CD4-positive, alpha-beta T cell treated with Interleukin-17A for 4 hours (primary cell): ENCODE data around the gene TENM4.

ENCODE experiments used
- DNase-seq: peaks from one replicate; pipeline ENCODE4 v3.0.0-alpha.2; 2020; ENCODE audit warnings: mixed read lengths

TENM4 gene

DNA sequence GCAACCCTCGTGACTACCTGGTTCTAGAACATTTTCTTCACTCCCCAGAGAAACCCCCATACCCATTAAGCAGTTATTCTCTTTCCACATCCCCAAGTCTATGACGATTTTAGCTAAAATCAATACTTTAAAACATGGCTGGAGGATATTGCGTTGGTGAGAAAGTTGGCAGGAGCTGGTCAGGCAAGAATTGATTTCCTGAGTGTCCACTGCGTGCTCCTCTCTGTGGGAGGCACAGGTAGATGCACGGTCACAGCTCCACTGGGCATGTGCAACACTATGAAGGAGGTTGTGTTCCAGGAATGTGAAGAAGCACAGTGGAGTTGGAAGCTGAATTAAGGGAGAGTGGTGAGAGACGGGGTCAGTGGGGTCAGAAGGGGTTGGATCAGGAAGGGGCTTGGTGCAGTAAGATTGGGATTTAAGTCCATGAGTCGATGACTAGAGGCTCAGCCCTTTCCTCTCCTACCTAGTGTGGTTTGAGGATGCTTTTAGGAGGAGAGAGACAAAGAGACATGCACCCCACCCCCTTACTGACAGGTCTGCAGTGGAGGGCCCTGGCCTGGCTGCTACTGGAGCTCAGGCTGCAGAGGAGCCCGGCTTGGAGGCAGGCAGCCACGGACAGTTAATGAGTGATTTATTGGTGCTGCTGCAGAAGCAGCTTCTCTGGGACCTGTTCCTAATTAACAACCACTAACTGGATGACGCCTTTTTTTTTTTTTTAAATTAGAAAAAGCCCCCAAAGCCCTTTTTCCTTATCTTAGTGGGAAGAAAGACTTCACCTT lies 395.6 kb downstream of the TENM4 start:
- DNase-seq: no peak

DNA sequence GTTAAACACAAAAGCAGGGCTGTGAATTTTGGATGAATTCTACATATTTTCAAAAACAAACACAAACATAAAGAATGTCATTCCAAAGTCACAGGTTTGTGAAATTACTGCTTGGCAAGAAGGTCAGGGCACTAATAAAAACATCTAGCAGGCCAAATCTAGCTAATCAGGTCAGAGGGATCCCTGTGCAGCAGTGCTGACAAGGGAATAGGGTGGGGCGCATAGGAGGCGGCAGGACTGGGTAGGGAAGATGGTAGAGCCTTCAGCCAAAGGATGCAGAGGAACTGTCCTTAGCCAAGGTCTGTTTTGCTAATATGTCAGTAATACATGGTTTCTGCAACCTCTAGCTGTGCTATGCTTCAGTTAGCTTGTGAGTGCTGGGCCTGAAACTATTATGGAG lies 396.6 kb downstream of the TENM4 start:
- no peak for DNase-seq

DNA sequence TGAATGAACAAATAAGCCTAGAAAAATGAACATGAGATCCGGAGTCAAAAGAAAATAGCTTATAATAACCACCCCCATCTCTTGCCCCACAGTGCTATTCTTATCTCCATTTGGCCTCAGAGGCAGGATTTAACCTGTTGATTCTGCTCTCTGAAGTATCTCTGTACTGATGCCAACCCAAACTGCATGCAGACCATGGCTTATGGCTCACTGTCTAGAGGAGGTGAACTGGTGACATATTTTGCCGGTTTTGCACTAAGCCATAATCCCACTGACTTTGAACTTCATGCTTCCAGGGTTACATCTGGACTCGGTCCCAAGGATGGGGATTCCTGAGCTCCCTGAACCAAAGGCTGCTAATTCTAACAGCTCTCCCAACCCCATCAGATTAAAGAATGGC lies 397.1 kb downstream of the TENM4 start:
- DNase-seq: no peak

DNA sequence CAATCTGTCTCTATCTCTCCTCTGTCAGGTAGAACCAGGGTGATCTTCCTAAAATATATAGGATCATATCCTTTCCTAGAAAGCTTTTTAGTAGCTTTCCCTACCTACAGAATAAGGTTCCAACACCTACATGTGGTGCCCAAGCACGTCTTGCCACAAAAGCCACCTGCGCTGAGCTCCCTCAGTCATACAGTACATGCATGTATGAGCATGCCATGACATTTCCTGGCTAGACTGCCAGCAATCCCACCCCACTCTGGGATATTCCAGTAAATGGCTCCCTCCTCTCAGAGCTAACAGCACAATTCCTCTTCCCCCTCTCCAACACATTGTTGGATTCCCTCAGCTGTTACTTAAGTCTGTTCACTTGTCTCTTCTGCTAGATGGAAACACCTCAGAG lies 398.0 kb downstream of the TENM4 start:
- DNase-seq: no peak

DNA sequence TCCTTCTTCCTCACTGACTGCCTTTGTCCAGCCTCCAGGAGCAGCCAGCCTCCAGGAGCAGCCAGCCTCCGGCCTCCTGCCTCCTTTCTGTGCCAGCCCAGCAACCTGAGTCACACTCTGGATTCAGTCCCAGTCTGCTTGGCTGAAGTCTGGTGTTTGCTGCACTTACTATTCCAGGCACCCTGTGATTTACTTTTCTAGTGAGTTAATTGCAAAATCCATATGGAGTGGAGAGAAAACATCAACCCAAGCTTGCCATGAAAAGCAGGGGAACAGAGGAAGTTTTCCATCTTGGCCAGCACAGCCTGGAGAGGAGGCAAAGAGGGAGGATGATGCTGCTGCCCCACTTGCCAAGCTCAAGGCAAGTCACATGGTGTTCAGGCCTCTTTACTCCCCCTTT lies 400.5 kb downstream of the TENM4 start:
- DNase-seq: no peak

DNA sequence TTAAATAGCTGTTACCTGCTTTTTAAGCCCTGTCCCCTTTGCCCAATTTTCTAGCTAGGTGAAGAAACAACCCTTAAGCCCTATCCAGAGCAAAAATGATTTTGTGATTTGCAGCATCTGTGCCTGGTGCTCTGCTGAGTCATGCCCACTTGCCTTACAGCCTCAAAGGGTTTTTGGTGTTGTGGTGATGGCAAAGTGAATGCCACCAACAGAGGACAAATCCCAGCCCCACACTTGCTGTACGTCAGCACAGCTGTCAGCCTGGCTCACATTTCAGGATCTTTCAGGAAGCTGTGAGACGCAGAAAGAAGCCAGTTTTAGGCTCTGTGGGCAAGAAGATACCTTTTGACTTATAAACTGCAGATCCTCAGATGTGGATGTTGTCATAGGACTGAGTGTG lies 401.7 kb downstream of the TENM4 start:
- DNase-seq: no peak

DNA sequence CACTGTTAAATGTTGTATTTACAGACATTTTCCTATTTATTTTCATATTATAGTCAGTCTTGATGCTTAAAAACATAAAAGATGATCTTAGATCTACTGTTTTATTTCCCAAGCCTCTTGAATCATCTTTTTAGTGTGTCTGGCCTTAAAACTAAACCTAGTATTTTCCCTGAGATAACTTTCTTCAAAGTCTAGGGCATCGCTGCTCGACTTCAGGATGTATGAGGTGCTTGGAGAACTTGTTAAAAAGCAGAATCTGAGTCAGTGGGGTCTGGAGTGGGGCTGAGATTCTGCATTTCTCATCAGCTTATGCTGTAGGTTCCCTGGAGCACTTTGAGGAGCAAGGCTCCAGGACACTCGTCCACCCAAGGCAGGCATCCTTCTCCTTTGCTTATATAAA lies 404.9 kb downstream of the TENM4 start:
- DNase-seq: no peak

DNA sequence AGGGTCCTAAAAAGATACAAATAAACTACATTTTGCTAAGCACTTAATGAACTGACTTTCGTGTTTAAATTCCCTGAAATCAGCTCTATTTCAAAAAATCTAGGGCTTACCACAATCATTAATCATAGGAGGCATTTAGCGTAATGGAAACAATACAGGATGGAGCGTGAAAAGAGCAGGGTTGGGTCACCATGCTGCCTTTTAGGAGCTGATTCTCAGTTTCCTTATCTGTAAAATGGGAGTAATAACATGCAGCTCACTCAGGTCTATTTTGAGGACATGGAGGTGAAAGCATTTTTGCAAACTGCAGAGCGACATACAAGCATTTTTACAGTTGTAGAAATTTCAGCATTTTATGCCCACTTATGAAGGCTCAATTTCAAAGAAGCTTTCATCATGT lies 407.0 kb downstream of the TENM4 start:
- DNase-seq: no peak

DNA sequence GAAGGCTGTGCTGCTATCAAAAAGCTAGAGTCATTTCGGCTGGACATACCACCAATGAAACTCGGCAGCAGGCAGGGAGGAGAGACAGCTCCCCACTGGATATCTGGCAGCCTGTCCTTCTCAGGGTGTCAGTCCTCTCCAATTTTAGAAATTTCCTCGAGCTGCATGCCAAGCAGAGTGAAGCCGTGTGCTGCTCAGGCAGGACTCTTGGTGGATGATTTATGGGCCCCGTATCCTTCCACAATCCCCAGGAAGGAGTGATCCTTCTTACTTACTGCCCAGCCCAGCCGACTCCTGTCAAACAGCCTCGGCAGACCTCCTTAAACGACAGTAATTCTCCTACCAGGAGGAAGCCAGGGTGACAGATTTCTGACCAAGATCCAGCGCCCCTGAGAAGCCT lies 410.4 kb downstream of the TENM4 start:
- DNase-seq: no peak

DNA sequence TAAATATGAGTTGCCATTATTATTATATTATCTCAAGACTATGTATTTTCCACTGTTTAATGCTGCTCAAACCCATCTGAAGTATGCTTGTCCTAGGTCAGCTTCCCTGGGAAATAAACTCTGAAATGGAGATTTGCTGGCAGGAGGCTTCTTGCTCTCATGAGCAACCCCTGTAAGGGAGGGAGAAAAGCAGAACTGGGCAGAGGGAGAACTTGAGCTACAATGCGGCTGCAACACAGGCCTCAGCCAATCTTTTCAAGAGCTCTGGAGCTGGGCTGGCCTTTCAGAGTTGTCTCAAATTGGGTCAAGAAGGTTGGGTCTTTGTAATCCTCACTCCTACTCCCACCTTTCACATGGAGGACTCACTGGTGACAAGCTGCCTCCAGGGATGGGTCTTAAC lies 412.6 kb downstream of the TENM4 start:
- DNase-seq: no peak

DNA sequence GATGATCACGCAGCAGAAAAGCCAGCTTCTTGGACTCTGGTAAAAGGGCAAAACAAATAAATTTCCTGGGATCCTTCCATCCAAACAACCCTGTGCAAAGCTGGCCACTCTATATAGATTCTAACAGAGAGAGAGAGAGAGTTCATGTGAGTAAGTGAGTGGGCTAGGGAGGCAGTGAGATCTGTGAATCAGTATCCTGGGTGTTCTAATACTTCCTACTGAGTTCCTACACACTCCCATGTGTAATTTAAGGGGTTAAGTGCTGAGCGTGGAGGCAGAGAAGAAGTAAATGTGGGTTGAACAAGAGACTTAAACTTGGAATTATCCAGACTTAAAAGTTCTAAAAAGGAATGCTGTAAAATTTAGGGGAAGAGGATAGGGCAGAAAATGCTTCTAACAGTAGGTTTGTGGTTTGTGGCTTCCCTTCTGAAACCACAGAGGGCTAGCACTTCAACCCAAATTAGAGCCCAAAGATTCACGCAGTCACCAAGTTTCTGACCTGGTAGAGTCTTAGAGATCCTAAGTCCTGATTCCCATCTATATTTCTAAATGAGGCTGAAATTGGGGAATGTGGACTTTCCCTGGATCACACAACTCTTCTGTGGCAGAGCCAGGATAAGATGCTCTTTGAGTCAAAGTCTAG lies 413.9 kb downstream of the TENM4 start:
- no peak for DNase-seq

DNA sequence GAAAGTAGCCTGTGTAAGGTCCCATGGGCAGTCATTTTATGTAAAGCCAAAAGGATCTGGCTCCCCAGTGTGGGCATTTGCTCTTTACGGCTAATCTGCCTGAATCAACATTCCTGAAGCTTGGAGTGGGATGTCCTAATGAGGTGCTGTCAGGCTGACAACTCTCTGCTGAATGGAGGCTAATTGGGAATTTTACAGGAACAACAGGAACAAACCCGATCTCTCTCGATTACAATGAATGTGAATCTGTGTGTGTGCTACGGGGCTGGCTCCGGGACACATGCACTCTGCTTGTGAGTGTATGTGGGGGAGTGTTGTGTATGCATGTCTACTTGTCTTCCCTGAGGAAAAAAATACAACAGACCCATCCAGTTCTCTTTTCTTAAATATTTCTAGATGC lies 415.2 kb downstream of the TENM4 start:
- no peak for DNase-seq

DNA sequence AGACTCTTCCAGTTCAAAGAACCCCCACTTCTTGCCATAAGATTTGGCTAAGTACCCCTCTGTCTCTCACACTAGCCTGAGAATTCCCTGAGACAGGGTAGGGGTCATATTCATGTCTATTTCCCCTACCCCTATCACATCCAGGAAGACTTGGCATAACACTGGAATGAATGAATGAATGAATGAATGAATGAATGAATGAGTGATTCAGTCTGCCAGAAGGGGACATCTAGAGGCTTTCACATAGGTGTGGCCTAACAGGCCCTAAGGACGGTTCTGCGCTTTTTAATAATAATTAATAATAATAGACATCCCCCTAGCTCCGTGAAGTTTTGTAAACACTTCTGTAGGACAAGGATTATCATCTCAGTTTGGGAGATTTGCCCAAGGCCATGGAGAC lies 415.7 kb downstream of the TENM4 start:
- DNase-seq: no peak

DNA sequence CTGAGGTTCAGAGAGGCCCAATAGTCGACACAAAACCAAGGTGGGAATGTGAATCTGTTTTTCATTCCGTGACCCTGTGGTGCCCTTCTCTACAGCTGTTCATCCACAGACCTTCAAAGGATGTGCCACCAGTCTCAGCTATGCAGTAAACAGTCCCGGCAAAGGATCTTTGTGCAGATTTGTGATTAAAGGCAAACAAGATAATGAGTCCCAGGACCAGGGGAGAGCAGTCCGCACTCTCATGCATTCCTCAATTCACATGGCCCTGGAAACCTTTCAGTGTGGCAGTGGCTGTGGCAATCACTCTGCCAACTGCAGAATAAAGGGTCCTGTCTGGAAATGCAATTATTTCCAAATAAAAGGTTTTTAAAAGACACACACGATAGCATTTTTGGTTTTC lies 418.6 kb downstream of the TENM4 start:
- DNase-seq: no peak

DNA sequence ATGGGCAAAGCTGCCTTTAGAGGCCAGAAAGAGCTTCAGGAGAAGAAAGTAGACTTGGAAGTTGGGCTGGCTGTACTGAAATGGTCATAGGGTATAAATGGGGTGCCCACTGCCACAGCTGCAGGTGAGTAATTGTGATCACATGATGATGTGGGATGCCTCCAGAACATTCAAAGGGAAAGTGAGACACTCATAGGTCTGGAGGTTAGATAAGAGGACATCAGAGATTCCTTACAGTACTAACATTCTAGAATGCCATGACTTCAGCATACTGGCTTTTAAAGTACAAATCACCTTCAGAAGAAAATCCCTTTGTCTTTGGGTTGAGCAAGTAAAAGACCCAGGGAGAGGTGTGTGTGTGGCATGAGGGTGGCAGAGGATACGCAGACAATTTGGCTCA lies 419.2 kb downstream of the TENM4 start:
- no peak for DNase-seq

DNA sequence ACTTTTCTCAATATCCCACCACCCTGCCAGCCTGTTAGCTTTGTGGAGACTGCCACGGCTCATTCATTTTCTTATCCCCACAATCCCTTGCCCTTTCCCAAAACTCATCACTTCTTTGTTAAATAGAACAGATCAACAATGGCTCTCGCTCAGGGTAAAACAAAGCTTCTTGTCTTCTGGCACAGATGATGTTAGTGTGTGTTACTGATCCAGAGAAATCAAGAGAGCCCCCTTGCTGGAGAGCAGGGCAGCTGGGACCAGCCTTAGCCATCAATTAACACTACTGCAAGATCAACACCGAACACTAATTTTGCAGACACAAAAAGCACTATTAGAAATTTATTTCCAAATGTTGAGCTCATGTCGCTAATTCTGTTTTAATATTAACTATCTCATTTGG lies 420.9 kb downstream of the TENM4 start:
- DNase-seq: no peak

DNA sequence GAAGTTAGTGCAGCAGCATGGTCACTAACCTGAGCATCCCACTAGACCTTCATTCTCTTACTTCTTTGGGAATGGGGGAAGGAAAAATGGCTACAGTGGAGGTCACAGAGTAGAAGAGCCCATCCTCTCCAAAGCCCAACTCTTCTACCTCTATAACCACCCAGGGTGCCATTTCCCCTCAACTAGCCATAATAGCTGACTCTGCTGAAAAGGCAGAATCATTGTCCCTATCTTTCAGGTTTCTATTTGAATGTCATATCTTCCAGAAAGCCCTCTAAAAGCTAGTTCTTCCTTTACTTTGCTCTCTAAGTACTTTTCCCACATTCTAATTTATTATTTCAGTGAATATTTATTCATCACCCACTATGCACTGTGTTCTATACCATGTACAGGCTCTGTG lies 421.6 kb downstream of the TENM4 start:
- DNase-seq: no peak

DNA sequence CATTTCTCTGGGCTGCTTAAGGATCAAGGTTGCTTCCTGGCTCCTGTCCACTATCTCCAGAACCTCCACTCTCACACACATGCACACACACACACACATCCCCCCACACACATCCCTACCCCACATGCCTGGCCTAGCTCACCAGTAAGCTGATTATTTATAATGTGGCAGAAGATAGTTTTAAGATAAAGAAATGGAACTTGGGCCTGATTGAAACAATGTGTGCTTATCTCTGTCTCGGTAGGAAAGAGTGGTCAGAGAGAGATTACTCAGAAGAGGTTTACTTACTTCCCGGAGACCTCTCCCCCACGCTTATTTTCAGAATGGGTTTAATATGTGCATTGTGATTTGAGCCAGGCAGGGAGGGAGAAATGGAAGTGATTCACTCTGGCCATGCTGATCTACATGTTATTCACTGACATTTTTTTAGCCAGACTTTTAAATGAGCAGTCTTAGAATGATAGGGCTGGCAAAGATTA lies 422.4 kb downstream of the TENM4 start:
- no peak for DNase-seq

DNA sequence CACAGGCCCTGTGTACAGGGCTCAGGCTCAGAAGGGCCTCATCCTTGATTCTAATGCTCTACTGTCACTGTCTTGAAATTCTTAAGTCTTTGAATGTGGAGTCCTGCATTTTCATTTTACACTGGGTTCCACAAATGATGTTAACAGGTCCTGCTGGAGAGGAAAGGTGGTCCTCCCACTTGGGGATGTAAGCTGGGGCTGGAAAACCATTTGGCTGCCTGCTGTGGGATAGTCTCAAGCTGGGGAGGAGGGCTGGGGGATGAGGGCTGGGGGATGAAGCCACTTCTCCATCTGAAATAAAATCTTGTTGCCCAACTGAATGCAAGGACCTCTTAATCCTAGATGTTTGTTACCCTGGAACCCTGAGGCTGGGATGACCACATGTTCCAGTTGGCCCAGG lies 423.0 kb downstream of the TENM4 start:
- no peak for DNase-seq

DNA sequence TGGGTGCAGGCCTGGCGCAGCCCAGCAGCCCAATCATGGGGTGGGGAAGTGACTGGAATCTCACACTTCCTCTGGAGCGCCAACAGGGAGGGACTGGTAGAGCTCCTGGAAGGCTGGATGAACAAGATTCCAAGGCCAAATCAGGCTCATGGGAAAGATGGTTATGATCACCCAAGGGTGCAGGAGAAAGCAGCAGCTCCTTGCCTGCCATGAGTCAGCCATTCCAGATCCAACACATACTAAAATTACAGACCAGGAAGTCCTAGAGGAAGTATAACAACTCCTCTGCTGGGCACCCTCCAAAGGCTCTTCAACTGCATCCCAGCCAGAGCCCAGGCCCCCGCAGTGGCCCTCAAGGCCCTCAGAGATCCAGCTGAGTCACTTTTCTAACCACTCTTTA lies 427.3 kb downstream of the TENM4 start:
- DNase-seq: no peak

DNA sequence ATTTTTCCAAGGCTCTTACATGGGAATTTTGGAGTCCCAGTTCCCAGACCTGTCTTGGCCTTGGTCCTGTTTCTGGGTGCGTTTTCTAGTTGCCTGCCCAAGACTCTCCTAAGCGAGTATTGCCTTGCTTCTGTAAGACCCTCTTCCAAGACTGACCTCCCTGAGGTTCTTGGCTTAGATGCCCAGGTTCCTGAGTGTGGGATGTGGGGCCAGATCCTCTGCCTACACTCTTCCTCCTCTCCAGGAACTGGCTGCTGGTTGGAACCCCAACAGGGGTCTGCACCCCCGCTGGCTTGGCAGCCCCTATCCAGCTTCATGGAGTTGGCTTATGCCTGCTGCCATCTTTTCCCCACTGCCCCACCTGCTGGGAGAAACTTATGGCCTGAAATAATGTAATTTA lies 429.5 kb downstream of the TENM4 start:
- DNase-seq: no peak

DNA sequence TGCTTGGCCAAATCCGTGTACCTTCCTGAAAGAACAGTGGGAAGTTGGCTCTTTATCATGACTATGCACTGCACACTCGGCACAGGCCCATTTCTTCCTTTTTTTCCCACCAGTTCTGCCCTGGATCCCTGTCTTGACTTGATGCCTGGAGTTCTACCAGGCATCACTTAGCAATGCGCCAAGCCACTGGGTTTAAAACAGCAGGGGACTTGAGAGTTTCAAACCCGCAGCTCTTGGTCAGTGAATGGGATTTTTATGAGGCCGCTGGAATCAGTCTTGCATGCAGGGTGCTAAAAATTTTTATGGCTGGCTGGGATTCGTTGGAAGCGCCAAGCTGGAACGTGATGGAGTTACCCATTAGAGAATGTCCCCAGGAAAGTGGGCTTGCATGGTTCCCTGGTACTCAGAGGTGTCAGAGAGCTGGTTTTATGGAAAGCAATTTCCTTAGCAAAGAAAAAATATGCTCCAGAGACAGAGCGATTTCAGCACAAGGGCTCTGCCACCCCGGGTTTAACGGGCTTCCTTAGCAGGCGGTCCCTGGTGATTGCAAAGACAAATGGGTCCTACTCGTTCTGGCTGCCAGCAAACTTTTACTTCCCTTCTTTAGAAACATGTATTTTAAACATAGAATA lies 432.9 kb downstream of the TENM4 start:
- DNase-seq: no peak

DNA sequence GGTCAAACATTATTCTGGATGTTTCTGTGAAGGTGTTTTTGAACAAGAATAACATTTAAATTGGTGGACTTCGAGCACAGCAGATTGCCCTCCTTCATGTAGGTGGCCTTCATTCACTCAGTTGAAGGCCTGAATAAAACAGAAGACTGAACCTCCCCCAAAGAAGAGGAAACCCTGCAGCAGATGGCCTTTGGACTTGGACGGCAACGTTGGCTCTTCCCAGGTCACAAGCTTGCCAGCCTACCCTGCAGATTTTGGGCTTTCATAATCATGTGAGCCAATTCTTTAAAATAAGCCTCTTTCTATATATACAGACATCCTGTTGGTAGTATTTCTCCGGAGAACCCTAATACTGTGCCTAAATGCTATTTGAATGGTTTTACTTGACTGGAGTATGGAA lies 434.0 kb downstream of the TENM4 start:
- DNase-seq: no peak

DNA sequence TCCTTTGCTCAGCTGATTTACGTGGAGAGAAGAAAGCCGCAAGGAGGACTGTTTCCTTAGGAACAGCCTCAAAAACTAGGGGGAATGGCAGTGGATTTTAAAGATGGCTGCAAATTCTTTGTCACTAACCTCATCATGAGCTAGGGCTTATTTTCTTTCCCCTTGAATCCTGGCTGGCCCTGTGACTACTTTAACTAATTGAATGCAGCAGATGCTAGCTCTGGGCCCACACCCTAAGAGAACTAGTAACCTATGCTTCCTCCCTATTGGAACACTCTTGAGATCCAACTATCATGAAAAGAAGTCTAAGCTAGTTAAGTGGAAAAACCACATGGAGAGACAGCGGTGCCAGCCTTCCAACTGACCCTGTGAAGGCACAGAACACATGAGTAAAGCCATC lies 444.8 kb downstream of the TENM4 start:
- DNase-seq: no peak
